GM12878 (cell line): ENCODE data around the gene AAR2.

Experiments
- ATF7 ChIP-seq: fragments of 450-650 bp; IDR thresholded peaks from 2 replicates; pipeline ENCODE4 v1.6.1; 2016; ENCODE audit warnings: low read depth, mild to moderate bottlenecking
- IRF3 ChIP-seq: fragments of 450-650 bp; IDR thresholded peaks from 2 replicates; pipeline ENCODE4 v1.6.1; 2014; ENCODE audit warnings: mild to moderate bottlenecking
- RAD51 ChIP-seq: fragments of 450-650 bp; IDR thresholded peaks from 2 replicates; pipeline ENCODE4 v1.6.1; 2016; ENCODE audit warnings: moderate library complexity, mild to moderate bottlenecking, inconsistent platforms
- SRF ChIP-seq, 2 experiments: IDR thresholded peaks; 2 replicates each; pipeline ENCODE4 v1.6.1; 2011; ENCODE audit warnings: low read depth in 2 of 2, low read length in 2 of 2, mild to moderate bottlenecking in 1 of 2, moderate library complexity in 1 of 2
- TCF12 ChIP-seq: IDR thresholded peaks from 2 replicates; pipeline ENCODE4 v1.6.1; 2011; ENCODE audit warnings: low read depth, mild to moderate bottlenecking, low read length
- TF ChIP-seq, protein P1 (sequence below), 3 experiments: IDR thresholded peaks in 2 of 3; conservative IDR thresholded peaks in 1 of 3; 2 replicates each; pipeline ENCODE4 v1.5.1; 2011; ENCODE audit warnings: low read depth in 3 of 3, low read length in 3 of 3, mild to moderate bottlenecking in 3 of 3, control low read depth in 2 of 3, moderate library complexity in 2 of 3, inconsistent platforms in 1 of 3, mixed read lengths in 1 of 3; ENCODE audit not compliant: control insufficient read depth in 2 of 3, insufficient read depth in 1 of 3; ENCODE audit errors: extremely low read depth in 1 of 3

DNA sequence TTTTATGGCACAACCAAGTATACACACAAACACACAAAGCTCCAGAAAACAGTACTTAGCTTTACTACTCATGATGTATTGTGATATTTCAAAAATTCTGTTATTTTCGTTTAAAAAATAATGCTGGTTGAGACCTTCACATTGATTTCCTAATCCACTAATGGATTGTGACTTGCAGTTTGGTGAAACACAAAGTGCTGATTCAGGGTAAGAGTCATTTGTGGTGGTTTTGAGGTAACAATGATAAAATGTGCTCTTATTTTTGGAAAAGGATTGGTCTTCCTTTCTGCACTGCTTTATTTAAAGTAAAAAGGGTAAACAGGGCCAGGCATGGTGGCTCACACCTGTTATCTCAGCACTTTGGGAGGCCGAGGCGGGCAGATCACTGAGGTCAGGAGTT, 1.9 kb downstream of the AAR2 start:
- TF ChIP-seq ATF7, result no peak
- no peak for TF ChIP-seq SRF (IDR thresholded peaks at IDR 0.05; ENCODE audit: low read depth in 2 of 2, low read length in 2 of 2)
- TF ChIP-seq IRF3, result no peak
- TF ChIP-seq, protein P1, sequence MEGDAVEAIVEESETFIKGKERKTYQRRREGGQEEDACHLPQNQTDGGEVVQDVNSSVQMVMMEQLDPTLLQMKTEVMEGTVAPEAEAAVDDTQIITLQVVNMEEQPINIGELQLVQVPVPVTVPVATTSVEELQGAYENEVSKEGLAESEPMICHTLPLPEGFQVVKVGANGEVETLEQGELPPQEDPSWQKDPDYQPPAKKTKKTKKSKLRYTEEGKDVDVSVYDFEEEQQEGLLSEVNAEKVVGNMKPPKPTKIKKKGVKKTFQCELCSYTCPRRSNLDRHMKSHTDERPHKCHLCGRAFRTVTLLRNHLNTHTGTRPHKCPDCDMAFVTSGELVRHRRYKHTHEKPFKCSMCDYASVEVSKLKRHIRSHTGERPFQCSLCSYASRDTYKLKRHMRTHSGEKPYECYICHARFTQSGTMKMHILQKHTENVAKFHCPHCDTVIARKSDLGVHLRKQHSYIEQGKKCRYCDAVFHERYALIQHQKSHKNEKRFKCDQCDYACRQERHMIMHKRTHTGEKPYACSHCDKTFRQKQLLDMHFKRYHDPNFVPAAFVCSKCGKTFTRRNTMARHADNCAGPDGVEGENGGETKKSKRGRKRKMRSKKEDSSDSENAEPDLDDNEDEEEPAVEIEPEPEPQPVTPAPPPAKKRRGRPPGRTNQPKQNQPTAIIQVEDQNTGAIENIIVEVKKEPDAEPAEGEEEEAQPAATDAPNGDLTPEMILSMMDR (IDR thresholded peaks at IDR 0.05 in 2 of 3, conservative IDR thresholded peaks at IDR 0.05 in 1 of 3; ENCODE audit: control insufficient read depth in 2 of 3, extremely low read depth in 1 of 3, insufficient read depth in 1 of 3, low read depth in 3 of 3, low read length in 3 of 3), result no peak
- TF ChIP-seq RAD51, result no peak
- no peak for TF ChIP-seq TCF12
